ENCODE results near the gene MACROD2.

The MACROD2 gene

GRCh38 chr20:14525426-14525825 is 530.1 kb downstream of the MACROD2 start:
- no peak for DNase-seq (ENCODE audit: low spot score)

- DNase-seq (ENCODE audit: low spot score) = no peak
These were observed 531.6 kb downstream of the MACROD2 start for GRCh38 chr20:14526891-14527290.

GRCh38 chr20:14531786-14532185 is 536.5 kb downstream of the MACROD2 start:
- DNase-seq (ENCODE audit: low spot score) = no peak

- no peak for DNase-seq (ENCODE audit: low spot score)
These were observed 541.4 kb downstream of the MACROD2 start for GRCh38 chr20:14536738-14537137.

GRCh38 chr20:14538433-14538832 is 543.1 kb downstream of the MACROD2 start:
- DNase-seq (ENCODE audit: low spot score) = no peak

- DNase-seq (ENCODE audit: low spot score) = no peak
These were observed 547.7 kb downstream of the MACROD2 start for GRCh38 chr20:14543040-14543439.

GRCh38 chr20:14544688-14545087 is 549.4 kb downstream of the MACROD2 start:
- DNase-seq (ENCODE audit: low spot score) = no peak

- no peak for DNase-seq (ENCODE audit: low spot score)
These were observed 555.3 kb downstream of the MACROD2 start for GRCh38 chr20:14550655-14551054.

- DNase-seq (ENCODE audit: low spot score) = no peak
These were observed 558.6 kb downstream of the MACROD2 start for GRCh38 chr20:14553774-14554534.

- no peak for DNase-seq (ENCODE audit: low spot score)
These were observed 560.4 kb downstream of the MACROD2 start for GRCh38 chr20:14555676-14556075.

GRCh38 chr20:14556206-14556605 is 560.9 kb downstream of the MACROD2 start:
- DNase-seq (ENCODE audit: low spot score) = no peak

- DNase-seq (ENCODE audit: low spot score) = no peak
These were observed 564.3 kb downstream of the MACROD2 start for GRCh38 chr20:14559612-14560011.

- DNase-seq (ENCODE audit: low spot score) = no peak
These were observed 566.5 kb downstream of the MACROD2 start for GRCh38 chr20:14561741-14562221.

- no peak for DNase-seq (ENCODE audit: low spot score)
These were observed 567.7 kb downstream of the MACROD2 start for GRCh38 chr20:14562981-14563380.

GRCh38 chr20:14566505-14566904 is 571.2 kb downstream of the MACROD2 start:
- no peak for DNase-seq (ENCODE audit: low spot score)

- no peak for DNase-seq (ENCODE audit: low spot score)
These were observed 572.9 kb downstream of the MACROD2 start for GRCh38 chr20:14568225-14568624.

GRCh38 chr20:14568701-14569100 is 573.4 kb downstream of the MACROD2 start:
- DNase-seq (ENCODE audit: low spot score) = peak; percentile 7

- no peak for DNase-seq (ENCODE audit: low spot score)
These were observed 574.3 kb downstream of the MACROD2 start for GRCh38 chr20:14569641-14570040.

GRCh38 chr20:14570811-14571210 is 575.5 kb downstream of the MACROD2 start:
- DNase-seq (ENCODE audit: low spot score) = no peak

- DNase-seq (ENCODE audit: low spot score) = no peak
These were observed 578.4 kb downstream of the MACROD2 start for GRCh38 chr20:14573676-14574075.

GRCh38 chr20:14576196-14576877 is 581.0 kb downstream of the MACROD2 start:
- DNase-seq (ENCODE audit: low spot score) = no peak

GRCh38 chr20:14580418-14581074 is 585.2 kb downstream of the MACROD2 start:
- DNase-seq (ENCODE audit: low spot score) = no peak

GRCh38 chr20:14581731-14582130 is 586.4 kb downstream of the MACROD2 start:
- DNase-seq (ENCODE audit: low spot score) = no peak
